Endothelial cell (in vitro differentiated cells): ENCODE measurements around the gene CCDC88A. TPM values are rescaled to one million over a fixed set of nuclear protein-coding genes. Genes with fewer than 3 reads are reported as not detected.
"Not testable (repeated sequence)": the region's sequence is repeated elsewhere in the genome, so short reads cannot be mapped to it uniquely, and the experiment has no call there.

Experiments
- DNase-seq: peaks from one replicate; pipeline ENCODE4 v3.0.0; 2021; ENCODE audit warnings: low spot score
- H3K27ac Mint-ChIP-seq: one replicate; pipeline ENCODE4 v1.8.0; 2021; ENCODE audit warnings: mixed read lengths, inconsistent platforms; ENCODE audit not compliant: unreplicated experiment
- H3K27me3 Mint-ChIP-seq: one replicate; pipeline ENCODE4 v1.8.0; 2021; ENCODE audit warnings: mild to moderate bottlenecking, moderate library complexity, mixed read lengths, inconsistent platforms; ENCODE audit not compliant: unreplicated experiment
- H3K36me3 Mint-ChIP-seq: one replicate; pipeline ENCODE4 v1.8.0; 2021; ENCODE audit warnings: mild to moderate bottlenecking, low read depth, mixed read lengths, inconsistent platforms; ENCODE audit not compliant: unreplicated experiment
- H3K4me1 Mint-ChIP-seq: one replicate; pipeline ENCODE4 v1.8.0; 2021; ENCODE audit warnings: mild to moderate bottlenecking, mixed read lengths, inconsistent platforms; ENCODE audit not compliant: unreplicated experiment
- H3K4me3 Mint-ChIP-seq: one replicate; pipeline ENCODE4 v1.8.0; 2021; ENCODE audit warnings: mild to moderate bottlenecking, mixed read lengths, inconsistent platforms; ENCODE audit not compliant: unreplicated experiment
- H3K9me3 Mint-ChIP-seq: one replicate; pipeline ENCODE4 v1.8.0; 2021; ENCODE audit warnings: mixed read lengths, inconsistent platforms; ENCODE audit not compliant: unreplicated experiment
- total RNA-seq: library from RNA; stranded (reverse); fragmentation: NEBNext Ultra II Directional; extraction: Animal tissue kit (Norgen Biotek cat#: 25700); gene quantifications from one replicate; pipeline ENCODE4 v1.2.1, GENCODE V29; 2021; ENCODE audit not compliant: unreplicated experiment
- TF ChIP-seq, protein P1 (sequence below): fragments of 200-600 bp; sonication (generic); IDR thresholded peaks from one replicate; pipeline ENCODE4 v1.5.0; 2021; ENCODE audit warnings: antibody characterized with exemption; ENCODE audit not compliant: unreplicated experiment

The CCDC88A gene
- total RNA-seq, 1 donor from 2014 or later, result 98.7 TPM

GRCh38 chr2:55358451-55358850, 61.2 kb downstream of the CCDC88A start:
- no peak overlapping the region for H3K4me3 Mint-ChIP-seq
- H3K9me3 Mint-ChIP-seq, result no peaks in the 10 kb centered on the region
- H3K27me3 Mint-ChIP-seq, result no peaks in the 10 kb centered on the region
- H3K36me3 Mint-ChIP-seq, result peaks cover 14% of the 10 kb centered on the region
- TF ChIP-seq, protein P1, sequence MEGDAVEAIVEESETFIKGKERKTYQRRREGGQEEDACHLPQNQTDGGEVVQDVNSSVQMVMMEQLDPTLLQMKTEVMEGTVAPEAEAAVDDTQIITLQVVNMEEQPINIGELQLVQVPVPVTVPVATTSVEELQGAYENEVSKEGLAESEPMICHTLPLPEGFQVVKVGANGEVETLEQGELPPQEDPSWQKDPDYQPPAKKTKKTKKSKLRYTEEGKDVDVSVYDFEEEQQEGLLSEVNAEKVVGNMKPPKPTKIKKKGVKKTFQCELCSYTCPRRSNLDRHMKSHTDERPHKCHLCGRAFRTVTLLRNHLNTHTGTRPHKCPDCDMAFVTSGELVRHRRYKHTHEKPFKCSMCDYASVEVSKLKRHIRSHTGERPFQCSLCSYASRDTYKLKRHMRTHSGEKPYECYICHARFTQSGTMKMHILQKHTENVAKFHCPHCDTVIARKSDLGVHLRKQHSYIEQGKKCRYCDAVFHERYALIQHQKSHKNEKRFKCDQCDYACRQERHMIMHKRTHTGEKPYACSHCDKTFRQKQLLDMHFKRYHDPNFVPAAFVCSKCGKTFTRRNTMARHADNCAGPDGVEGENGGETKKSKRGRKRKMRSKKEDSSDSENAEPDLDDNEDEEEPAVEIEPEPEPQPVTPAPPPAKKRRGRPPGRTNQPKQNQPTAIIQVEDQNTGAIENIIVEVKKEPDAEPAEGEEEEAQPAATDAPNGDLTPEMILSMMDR, result no peak
- no peak overlapping the region for H3K27ac Mint-ChIP-seq
- H3K4me1 Mint-ChIP-seq, result peaks cover 4% of the 10 kb centered on the region
- no peak for DNase-seq

- no peaks in the 10 kb centered on the region for H3K9me3 Mint-ChIP-seq
- peaks cover 4% of the 10 kb centered on the region for H3K4me1 Mint-ChIP-seq
- H3K36me3 Mint-ChIP-seq, result peaks cover 15% of the 10 kb centered on the region
- no peak for DNase-seq
- H3K27ac Mint-ChIP-seq, result no peak overlapping the region
- no peaks in the 10 kb centered on the region for H3K27me3 Mint-ChIP-seq
- TF ChIP-seq, protein P1, result no peak
- no peak overlapping the region for H3K4me3 Mint-ChIP-seq
Measured at GRCh38 chr2:55357927-55358326, 61.7 kb downstream of the CCDC88A start.

DNA sequence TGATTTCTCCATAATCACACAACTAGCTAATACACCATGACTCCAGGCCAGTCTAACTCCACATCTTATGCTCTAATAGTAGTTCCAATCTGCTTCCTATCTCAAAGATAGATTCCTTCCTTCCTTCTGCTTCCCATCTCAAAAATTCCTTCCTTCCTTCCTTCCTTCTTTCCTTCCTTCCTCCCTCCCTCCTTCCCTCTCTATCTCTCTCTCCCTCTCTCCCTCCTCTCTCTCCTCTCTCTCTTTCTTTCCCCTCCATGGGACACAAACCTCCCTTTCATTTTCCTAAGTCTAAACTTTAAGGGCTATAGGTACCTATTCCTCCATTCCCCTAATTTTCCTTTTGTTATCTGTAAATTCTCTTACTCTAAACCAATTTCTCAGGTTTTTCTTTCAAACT, 62.5 kb downstream of the CCDC88A start:
- Mint-ChIP-seq H3K9me3 (no peaks in the 10 kb centered on the region), H3K4me3 (no peak overlapping the region), H3K27ac (no peak overlapping the region), H3K27me3 (no peaks in the 10 kb centered on the region), H3K4me1 (peaks cover 4% of the 10 kb centered on the region), H3K36me3 (peaks cover 15% of the 10 kb centered on the region)
- TF ChIP-seq, protein P1, result no peak
- no peak for DNase-seq

DNA sequence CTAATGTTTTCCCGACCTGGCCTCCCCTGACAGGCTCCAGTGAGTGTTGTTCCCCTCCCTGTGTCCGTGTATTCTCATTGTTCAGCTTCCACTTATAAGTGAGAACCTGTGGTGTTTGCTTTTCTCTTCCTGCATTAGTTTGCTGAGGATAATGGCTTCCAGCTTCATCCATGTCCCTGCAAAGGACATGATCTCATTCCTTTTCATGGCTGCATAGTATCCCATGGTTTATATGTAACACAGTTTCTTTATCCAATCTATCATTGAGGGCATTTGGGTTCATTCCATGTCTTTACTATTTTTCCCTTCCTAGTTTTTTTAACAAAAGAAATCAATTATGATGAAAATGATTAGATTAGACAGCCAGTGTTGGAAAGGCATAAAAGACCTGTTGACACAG, 63.5 kb downstream of the CCDC88A start:
- peaks cover 22% of the 10 kb centered on the region for H3K36me3 Mint-ChIP-seq
- H3K4me1 Mint-ChIP-seq, H3K4me3 Mint-ChIP-seq, H3K9me3 Mint-ChIP-seq, H3K27me3 Mint-ChIP-seq, DNase-seq, H3K27ac Mint-ChIP-seq: not testable (repeated sequence)

GRCh38 chr2:55355451-55355850, 64.2 kb downstream of the CCDC88A start:
- peaks cover 22% of the 10 kb centered on the region for H3K36me3 Mint-ChIP-seq
- TF ChIP-seq, protein P1, result no peak
- no peak overlapping the region for H3K27ac Mint-ChIP-seq
- no peak for DNase-seq
- peaks cover 4% of the 10 kb centered on the region for H3K4me1 Mint-ChIP-seq
- H3K9me3 Mint-ChIP-seq, result no peaks in the 10 kb centered on the region
- H3K27me3 Mint-ChIP-seq, result no peaks in the 10 kb centered on the region
- H3K4me3 Mint-ChIP-seq, result no peak overlapping the region

- H3K4me3 Mint-ChIP-seq, result no peak overlapping the region
- DNase-seq, result no peak
- peaks cover 26% of the 10 kb centered on the region for H3K36me3 Mint-ChIP-seq
- no peak overlapping the region for H3K27ac Mint-ChIP-seq
- TF ChIP-seq, protein P1, result no peak
- H3K27me3 Mint-ChIP-seq, result no peaks in the 10 kb centered on the region
- no peaks in the 10 kb centered on the region for H3K4me1 Mint-ChIP-seq
- no peaks in the 10 kb centered on the region for H3K9me3 Mint-ChIP-seq
Measured at GRCh38 chr2:55351672-55352071, 68.0 kb downstream of the CCDC88A start.
